NCI-H2029 (cell line): ENCODE results near the gene CAMTA1.

Experiments used
- DNase-seq: peaks from one replicate; lab custom pipeline; 2025; lab: John Stamatoyannopoulos, UW

Gene CAMTA1

DNA sequence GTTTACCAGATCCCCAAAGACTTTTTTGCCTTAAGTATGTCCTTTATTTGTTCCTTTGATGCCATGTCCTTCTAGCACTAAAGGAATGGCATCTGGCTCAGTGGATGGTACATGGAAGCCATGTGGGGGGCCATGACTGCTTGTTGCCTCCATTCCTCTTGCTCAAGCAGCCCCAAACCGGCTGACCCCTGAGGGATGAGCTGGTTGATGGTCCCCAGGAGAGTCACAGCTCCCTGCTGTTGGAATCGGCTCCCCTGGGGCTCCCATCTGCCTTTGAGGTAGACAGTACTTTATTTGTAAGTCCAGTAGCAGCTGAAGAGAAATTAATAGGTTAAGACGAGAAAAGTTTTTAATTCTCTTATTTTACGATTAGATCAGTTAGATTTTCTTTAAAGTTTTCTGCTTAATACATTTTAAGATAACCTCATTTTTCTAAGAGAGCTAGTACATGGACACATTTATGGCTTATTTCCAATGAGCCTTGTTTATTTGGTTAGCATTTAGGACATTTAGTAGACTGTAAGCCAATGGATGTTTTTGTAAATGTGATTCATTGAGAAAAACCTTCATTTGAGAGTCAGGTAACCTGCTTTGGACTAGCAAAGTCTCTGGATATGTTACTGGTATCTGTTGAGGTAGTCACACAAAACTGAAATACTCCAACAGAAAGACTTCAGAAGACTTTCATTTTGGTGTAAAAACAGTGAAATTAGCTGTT lies 88.2 kb downstream of the CAMTA1 start:
- no peak for DNase-seq

DNA sequence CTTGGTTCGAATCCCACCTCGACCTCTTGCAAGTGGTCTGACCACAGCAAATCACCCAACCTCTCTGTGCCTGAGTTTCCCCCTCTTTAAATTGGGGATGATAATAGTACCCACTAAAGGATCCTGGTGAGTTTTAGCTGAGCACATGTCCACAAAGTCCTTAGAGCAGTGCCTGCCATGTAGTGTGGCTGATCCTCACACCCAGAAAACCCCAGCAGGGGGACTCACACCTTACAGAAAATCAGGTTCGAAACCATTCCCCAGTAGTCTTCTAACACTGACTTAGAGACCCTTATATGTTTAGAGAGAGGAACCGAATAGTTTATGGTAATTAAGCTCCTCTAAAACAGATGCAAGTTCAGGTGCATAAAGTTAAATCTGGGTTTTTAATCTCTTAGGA lies 89.0 kb downstream of the CAMTA1 start:
- no peak for DNase-seq

DNA sequence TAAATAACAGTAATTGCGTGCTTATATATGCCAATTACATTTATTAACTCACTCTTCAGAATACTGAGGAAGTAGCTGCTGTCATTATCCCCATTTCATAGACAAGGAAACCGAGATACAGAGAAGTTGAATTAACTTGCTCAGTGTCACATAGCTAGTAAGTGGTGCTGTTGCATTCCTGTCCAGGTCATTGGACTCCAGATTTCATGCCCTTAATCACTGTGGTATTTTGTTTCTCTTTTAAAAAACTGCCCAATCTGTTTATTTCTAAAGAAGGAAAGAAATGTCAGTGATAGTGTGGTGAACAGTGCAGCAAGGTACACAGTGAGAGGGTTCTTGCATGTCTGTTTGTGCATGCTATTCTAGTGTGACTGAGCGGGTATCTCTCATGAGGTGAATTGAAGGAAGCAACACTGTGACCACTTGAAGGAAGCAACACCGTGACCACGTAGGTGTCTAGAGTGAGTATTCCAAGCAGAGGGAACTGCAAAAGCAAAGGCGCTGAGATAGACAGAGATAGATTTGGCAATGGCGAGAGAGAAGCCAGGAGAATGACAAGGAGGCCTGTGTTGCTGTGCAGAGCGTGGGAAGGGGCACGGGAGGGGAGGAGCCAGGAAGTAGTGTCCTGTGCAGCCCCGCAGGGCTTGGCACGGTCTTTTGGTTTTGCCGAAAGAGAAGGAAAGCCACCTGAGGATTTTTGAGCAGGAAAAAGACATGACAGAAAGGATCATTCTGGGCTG lies 95.9 kb downstream of the CAMTA1 start:
- no peak for DNase-seq

DNA sequence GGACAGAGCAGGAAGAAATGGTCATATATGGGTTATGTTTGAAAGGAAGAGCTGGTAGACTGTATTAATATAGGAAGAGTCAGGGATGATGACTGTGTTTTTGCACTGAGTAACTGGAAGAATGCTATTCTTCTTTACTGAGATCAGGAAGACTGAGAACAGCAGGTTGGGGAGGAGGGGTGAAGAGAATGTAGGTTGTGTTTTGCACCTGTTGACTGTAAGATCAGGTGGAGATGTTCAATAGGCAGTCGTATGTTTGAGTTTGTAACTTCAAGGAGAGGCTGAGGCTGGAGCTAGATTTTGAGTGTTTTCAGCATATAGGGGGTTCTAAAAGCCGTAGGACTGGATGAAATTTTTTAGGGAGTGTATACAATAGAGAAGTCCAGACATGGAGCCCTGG lies 97.2 kb downstream of the CAMTA1 start:
- no peak for DNase-seq

DNA sequence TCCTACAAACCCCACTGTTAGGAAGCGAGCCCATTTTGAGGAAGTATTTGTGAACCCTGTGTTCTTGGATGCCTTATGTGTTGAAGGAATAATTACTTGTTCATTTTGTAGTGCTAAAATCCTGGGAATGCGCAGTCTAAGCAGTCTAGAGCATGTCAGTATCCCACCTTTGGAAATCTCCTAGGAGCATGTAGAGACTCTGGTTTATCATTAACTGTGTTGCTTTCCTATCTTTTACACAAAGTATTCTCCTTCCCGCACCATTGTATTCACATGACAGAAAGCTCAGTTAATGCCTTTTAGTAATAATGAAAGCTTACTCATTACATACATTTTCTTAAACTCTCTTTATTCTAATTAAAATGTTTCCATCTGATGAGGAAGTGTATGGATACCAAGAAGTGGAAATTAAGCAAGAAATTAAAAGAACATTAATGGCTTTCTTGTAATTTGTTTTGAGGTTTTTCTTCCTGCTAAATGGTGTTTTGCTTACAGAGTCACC lies 99.4 kb downstream of the CAMTA1 start:
- no peak for DNase-seq

DNA sequence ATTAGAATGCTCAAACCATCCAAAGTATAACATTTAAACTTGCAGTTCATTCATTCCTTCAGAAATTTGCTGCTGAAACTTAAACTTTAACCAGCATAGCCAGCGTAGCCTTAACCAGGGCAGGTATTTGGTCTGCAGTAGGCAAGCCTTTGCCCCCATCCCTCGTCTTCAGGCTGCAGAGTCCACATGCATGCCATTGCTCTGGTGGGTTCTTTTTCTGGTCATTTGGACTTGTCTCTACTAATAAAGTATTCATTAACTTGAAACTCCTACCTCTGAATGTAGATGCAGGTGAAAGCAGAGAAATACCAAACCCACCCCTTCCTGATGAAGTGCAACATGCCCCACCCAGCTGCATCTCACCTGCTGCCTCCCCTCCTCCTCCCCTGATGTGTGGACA lies 100.2 kb downstream of the CAMTA1 start:
- no peak for DNase-seq

DNA sequence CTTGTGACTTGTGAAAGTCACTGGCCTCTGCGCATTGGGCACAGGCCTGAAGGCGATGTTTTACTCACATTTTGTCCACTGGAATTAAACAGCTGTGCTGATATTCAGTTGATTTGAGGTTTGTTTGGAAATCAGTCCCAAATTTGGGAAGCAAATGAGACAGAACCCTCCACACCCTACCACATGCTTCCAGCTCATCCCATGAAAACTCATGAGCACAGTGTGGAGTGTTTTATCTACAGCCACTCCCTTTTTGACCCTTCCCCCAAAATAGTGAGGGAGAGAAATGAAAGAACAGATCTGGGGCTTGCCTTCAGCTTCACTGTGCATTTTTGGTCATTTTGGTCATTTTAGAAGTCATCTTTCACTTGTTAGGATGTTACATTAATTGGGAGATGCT lies 101.3 kb downstream of the CAMTA1 start:
- DNase-seq: no peak

DNA sequence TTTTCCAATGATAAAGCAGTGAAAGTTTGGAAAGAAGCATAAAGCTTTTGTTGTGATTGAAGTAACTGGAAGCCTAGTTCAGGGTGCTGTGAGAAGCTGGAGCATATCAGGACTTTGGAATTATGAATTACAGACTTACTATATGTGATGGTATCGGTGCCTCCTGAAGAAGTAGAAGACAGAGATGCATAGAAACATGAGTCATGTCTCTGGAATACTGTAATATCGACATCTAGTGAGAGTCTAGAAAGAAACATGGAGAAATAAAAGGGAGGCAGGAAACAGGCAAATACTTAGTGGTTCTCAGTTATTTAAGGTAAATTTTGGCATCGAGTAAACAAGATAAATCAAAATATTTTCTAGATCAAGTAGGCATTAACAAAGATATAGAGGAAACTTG lies 103.0 kb downstream of the CAMTA1 start:
- DNase-seq: no peak

DNA sequence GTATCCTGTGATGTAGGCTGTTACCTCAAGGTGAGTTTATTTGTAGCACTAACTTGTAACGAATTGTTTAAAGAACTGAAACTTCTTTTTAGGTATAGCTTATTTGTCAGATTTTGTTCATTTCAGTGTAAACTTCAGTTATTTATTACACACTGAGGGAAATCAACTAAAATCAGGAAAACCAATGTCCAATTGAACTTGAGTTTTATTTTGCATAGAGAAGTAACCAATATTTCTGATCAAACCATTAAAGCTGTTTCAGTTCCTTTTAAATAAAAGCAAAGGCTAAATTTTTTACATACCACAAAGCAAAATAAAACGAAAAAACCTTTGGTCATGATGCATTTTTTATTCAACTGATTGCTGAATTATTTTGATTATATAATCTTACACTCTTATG lies 103.6 kb downstream of the CAMTA1 start:
- no peak for DNase-seq

DNA sequence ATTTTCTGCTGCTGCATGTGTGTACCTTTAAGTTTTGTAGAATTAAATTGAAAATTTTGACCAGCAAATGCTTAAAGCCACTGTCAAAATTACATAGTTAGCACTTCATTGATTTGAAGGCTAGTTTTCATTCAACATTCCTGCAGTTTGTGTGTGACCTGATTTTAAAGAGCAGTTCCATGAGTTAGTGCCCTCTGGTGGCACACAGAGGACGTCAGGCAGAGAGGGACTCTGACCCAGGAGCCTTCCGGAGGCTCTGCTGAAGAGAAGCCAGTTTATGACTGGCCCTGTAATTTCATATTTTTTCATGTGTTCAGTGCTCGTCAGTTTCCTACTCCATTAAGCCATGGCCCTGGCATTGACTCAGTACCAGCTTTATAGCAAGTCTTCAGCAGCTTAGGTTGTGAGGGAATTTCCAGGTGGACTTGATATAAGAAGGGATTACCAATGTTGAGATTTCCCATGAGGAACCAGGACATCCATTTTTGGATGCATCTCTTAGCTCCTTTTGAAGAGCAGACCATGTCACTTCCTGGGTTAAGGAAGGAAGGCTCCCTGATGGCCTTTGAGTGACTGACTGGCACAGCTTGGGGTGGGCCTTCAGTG lies 104.7 kb downstream of the CAMTA1 start:
- no peak for DNase-seq

DNA sequence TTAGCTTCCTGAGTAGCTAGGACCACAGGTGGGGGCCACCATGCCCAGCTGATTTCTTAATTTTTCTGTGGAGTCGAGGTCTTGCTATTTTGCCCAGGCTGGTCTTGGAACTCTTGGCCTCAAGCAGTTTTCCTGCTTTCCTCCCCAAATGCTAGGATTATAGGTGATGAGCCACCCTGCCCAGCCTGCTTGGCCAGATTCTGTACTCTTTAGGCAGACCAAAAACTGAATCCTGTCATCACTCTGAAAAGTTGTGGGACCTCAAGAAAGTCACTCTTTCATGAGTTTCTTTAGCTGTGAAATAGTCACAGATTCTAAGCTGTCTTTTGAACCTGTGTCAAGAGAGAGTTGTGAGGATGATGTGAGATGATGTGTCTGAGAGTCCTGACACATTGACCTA lies 105.4 kb downstream of the CAMTA1 start:
- no peak for DNase-seq

DNA sequence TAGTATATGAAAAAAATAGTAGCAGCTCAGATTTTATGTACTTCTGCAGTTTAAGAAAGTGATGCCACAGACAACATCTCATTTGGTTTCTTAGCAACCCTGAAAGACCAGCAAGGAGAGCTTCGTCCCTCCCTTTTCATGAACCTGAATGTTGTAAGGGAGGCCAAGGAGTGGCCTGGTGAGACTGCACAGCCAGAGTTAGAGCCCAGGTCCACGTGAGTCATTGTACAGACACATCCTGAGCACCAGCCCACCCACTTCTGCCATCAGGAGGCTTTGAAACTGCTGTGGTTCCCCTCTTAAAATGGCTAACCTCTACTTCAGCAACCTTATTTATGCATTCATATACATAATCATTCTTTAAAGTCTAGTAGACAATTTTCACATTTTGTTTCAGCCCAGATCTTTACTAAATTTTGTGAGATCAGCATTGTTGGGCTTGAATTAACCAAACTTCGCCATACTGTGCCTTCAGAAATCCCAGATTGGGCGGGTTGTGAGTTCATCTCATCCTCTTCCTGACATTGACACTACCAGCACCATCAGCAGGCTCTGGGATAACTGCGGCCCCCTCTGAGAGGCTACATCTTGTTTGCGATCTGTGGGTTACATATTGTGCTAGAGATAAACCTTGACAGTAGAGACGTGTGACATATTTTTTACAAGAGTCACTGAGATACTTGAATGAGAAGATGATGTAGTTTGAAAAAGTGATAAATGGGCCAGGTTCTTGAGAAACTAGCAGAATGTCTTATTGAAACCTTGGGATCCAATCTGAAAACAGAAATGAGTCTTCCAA lies 106.7 kb downstream of the CAMTA1 start:
- DNase-seq: no peak

DNA sequence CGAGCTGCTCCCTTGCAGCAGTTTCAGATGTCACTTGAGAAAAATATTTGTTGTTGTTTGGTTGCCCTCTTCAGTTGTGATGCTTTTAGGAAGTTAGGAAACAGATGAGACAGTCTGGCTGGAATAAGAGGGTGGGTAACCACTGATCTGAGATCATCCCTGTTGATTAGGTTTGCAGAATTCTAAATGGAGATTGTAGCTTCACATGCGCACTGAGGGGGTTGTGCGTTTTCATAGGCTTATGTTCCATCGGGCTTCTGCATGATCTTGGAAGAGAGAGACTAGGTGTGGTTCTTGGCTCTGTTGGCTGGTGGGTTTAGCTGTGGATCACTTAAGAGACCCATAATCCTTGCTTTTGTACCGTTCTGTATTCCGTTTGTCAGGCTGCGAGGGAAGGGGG lies 108.1 kb downstream of the CAMTA1 start:
- no peak for DNase-seq

DNA sequence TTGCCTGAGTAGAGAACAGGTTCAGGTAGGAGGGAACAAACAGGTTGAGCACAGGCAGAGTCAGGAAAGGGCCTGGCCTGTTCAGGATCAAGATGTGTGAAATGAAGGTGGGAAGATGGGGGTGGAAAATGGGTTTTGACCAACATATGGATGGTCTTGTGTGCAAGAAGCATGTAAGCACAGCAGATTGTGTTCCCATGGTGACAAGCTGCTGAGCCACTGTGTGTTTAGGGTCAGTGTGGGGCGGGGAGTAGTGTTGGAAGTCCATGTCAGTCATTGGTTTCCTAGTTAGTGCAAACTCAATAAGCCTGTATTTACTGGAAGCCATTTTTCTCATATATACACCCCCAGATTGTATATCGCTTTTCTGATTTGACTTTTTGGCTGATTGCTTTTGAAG lies 111.9 kb downstream of the CAMTA1 start:
- no peak for DNase-seq

DNA sequence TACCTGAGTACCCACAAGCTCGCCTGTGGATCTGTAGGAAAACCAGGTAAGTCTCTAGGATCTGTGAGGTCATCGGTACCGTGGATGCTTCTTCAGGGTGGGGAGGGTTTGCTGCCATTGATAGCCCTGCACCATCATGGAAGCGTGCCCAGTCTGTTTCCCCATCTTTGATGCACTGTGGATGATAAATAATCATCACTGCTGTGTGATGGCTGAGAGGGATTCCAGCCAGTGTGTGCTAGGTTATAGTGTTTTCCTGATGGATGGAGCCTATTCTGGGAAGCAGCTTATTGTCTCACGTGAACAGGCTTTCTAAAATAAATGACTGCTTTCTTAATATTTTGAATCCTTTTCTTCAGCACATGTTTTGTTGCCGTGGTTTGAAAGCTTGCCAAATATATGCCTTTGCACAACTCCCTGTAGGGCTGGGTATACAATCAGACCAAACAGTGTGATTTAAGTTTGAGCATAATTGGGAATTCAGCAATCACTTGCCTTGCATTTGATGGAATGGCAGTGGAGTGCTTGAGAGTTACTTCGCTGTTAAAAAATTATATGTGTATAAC lies 113.8 kb downstream of the CAMTA1 start:
- DNase-seq: no peak

DNA sequence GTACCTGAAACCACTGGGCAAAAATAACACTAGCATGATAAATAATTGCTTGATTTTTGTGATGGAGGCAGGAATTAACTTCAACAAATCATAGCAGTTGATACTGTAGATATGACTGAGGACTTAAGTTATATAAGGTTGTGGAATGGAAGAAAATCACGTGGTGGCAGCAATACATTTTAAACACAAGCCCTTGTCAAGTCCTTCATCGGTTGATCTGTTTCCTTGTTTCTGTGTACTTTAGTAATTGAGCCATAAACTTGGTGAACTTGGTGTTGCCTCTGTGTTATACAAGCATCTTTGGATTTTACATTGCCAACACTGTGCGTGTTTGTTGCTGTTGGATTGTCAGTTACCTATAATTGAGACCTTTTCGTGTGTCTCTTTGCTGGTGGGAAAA lies 114.4 kb downstream of the CAMTA1 start:
- no peak for DNase-seq

DNA sequence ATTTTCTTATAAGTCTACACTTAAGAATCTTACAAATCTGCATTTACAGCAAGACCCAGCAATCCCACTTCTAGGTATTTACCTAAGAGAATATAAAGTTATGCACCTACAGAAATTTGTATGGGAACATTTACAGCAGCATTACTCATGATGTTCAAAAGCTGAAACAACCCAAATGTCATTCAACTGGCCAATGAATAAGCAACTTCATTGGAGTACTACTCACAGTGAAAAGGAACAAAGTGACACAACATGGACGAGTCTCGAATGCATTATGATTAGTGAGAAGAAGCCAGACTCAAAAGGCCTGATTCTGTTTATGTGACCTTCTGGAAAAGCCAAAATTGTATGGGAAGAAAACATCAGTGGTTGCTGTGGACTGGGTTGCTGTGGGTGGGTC lies 116.9 kb downstream of the CAMTA1 start:
- no peak for DNase-seq

DNA sequence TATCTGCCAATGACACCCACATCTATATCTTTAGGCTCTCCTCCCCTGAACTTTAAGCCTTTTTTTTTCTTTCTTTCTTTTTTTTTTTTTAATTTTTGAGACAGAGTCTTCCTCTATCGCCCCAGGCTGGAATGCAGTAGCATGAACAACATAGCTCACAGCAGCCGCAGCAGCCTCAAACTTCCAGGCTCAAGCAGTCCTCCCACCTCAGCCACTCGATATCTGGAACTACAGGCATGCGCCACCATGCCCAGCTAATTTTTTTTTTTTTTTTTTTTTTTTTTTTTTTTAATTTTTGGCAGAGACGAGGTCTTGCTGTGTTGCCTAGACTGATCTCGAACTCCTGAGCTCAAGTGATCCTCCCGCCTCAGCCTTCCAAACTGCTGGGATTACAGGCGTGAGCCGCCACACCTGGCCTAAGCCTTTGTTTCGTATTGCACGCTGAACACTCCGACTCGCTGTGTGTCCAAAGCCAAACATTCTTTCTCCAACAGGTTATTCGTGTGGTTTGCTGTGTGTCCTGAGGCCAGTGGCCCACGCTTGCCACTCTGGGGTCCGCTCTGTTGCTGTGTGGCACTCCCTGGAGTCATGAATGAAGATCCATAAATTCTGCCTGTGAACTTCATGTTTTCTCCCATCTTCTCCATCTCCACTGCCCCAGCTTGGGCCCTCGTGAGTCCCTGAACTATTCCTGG lies 119.4 kb downstream of the CAMTA1 start:
- DNase-seq: no peak

DNA sequence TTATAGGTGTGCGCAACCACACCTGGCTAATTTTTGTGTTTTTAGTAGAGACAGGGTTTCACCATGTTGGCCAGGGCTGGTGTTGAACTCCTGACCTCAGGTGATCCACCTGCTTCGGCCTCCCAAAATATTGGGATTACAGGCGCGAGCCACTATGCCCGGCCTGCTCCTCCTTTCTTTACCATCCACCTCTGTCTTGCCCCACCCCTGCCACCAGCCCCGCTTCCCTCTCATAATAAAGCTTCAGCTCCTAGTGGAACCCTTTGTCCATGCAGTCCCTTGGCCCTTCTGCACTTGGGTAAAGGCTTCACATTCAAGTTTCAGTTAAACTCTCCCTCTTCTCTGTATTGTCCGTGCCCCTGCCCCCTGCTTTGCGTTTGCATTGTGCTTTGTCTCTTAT lies 120.1 kb downstream of the CAMTA1 start:
- no peak for DNase-seq

DNA sequence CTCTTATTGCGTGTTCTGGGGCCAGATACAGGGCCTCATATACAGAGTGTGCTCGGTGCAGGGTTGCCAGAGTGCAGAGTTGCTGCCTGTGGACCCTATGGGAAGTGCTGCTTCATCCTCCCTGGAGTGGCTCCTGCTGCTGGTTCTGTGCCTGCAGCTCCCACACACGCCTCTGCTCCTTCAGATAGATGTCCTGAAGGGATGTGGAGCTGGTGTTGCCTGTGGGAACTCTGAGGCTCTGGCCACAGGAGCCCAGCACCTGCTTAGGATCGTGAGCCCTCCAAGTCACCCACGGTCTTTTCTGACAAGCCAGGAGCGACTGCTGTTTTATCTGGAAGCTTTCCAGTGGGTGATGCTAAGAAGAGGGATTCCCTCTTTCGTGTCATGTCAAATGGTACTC lies 120.5 kb downstream of the CAMTA1 start:
- no peak for DNase-seq

DNA sequence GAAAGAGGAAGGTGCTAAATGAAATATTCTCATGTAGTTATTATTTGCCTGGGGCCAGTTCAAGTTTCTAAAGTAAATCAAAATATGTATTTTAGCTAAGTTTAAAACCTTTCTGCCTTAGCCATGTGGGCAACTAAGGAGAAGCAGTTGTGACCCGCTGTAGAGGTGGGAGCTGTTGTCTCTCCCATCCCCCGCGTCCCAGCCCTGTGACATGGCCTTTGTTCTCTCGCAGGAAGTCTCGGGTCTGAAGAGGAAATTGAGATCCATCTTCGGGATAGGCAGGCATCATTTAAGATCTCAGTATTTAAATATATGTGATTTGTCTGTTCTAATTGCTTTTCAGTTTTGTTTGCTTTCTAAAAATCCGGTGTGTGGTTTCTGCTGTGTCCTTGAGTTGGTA lies 121.5 kb downstream of the CAMTA1 start:
- no peak for DNase-seq

DNA sequence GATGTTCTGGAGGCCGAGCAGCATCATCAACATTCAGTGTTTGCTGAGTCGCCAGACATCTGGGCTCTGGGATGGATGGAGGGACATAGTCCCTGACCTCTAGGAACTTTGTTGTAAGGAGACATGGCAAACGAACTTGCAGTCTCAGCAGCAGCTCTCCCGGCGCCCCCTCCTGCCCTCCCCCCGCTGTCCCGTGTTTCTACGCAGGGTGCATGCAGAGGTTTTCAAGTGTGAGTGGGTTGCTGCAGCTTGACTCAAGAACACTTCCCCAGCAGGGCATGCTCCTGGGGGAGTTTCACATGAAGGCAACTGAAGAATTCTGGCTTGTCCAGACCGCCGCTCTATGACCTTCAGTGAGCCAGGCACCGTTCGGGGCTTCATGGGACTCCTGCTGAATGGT lies 121.9 kb downstream of the CAMTA1 start:
- no peak for DNase-seq
